ENCODE results near the gene ZNF746.

DNA sequence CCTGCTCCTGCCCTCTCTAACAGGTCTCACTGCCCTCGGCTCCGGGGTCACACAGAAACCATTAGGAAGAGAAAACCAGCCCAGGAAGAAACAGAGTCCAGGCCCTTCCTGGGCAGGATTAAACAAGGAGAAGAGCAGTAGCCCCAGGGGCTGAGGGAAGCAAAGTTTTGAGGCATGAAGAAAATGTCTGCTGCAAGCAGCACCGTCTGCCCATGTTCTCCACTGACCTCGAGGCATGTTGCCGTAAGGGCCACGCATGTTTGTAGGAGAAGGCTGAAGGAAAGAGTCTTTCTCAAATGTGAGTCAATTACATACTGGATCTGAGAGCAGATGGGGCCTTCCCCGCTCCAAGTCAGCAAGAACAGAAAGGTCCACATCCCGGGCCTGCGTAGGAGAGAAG, 4.2 kb downstream of the ZNF746 start:
- TF ChIP-seq POLR2A (IDR thresholded peaks at IDR 0.05; ENCODE audit: low read depth, low read length) (no peak), TAF1 (IDR thresholded peaks at IDR 0.05; ENCODE audit: low read depth, low read length) (no peak), POLR2AphosphoS5 (IDR thresholded peaks at IDR 0.05; ENCODE audit: low read depth, low read length) (no peak), POU2F2 (IDR thresholded peaks at IDR 0.05; ENCODE audit: low read depth, low read length) (no peak)

Measured in GM12891 (cell line).